Kidney (tissue), 14 donors: ENCODE data around the gene FAM193B. TPM values are rescaled to one million over a fixed set of nuclear protein-coding genes. Genes with fewer than 3 reads are reported as not detected.

ENCODE experiments used
- DNase-seq, 5 donors: peaks; one replicate each; pipeline ENCODE4 v3.0.0-alpha.2; 2013 to 2020
- FAIRE-seq: peaks from 2 replicates; lab custom pipeline; 2012; peaks lifted over from hg19 to GRCh38; lab: Jason Lieb, UNC
- H3K27ac ChIP-seq, 2 donors: one replicate each; pipeline ENCODE4 v1.7.0; 2013; ENCODE audit warnings: low read depth in 2 of 2, low read length in 2 of 2, inconsistent platforms in 1 of 2
- H3K27me3 ChIP-seq: one replicate; pipeline ENCODE4 v1.7.1; 2013; ENCODE audit warnings: low read length, inconsistent platforms; ENCODE audit not compliant: control insufficient read depth, insufficient read depth
- H3K36me3 ChIP-seq, 3 donors: one replicate each; pipeline versions ENCODE4 v1.7.0 to v1.7.1; 2013; ENCODE audit warnings: low read length in 3 of 3, control low read depth in 1 of 3, inconsistent platforms in 1 of 3; ENCODE audit not compliant: insufficient read depth in 3 of 3, control insufficient read depth in 2 of 3
- H3K4me1 ChIP-seq, 3 donors: one replicate each; pipeline versions ENCODE4 v1.7.0 to v1.7.1; 2013; ENCODE audit warnings: low read length in 3 of 3, inconsistent platforms in 1 of 3, low read depth in 1 of 3; ENCODE audit not compliant: control insufficient read depth in 2 of 3, insufficient read depth in 2 of 3
- H3K4me3 ChIP-seq, 3 donors: one replicate each; pipeline versions ENCODE4 v1.7.0 to v1.8.1; 2013; ENCODE audit warnings: low read length in 3 of 3, control low read depth in 1 of 3, inconsistent platforms in 1 of 3
- H3K9ac ChIP-seq, 3 donors: one replicate each; pipeline versions ENCODE4 v1.7.0 to v1.7.1; 2013; ENCODE audit warnings: low read length in 3 of 3, control low read depth in 1 of 3, inconsistent platforms in 1 of 3
- H3K9me3 ChIP-seq, 3 donors: one replicate each; pipeline versions ENCODE4 v1.7.0 to v1.7.1; 2013; ENCODE audit warnings: low read length in 3 of 3, control low read depth in 1 of 3, inconsistent platforms in 1 of 3; ENCODE audit not compliant: control insufficient read depth in 2 of 3, insufficient read depth in 1 of 3
- intact Hi-C: fragments of 100-400 bp; cut with DNase I; formaldehyde crosslinking; loops from one replicate; pipeline ENCODE4 v1.11.1; 2022
- polyA plus RNA-seq: library from polyadenylated mRNA; stranded (reverse); fragments of 350-450 nt; fragmentation: Illumina TruSeq; extraction: RNeasy Lipid Tissue Mini Kit (QIAGEN cat#74804); gene quantifications from one replicate; pipeline ENCODE4 v1.2.3, GENCODE V29; 2014; ENCODE audit warnings: low read depth, low replicate concordance; ENCODE audit not compliant: insufficient read depth
- total RNA-seq: library from RNA; stranded (reverse); fragmentation: NEBNext Ultra II Directional; extraction: Animal tissue kit (Norgen Biotek cat#: 25700); gene quantifications from one replicate; pipeline ENCODE4 v1.2.1, GENCODE V29; 2021
- TF ChIP-seq, protein P1 (sequence below): IDR thresholded peaks from 3 replicates; pipeline ENCODE4 v1.5.1; 2012; ENCODE audit warnings: mild to moderate bottlenecking, moderate library complexity, borderline replicate concordance; ENCODE audit not compliant: insufficient read depth; ENCODE audit errors: extremely low read depth
- donor health status: control.
- donor health status: control.
- donor health status: control.
- donor health status: control.
- donor health status: control.
- donor health status: DM: yes; HTN: yes; CAD: no.
- donor health status: Normal renal cell carcinoma (clear cell type).

Gene FAM193B
- total and polyA plus RNA-seq, 2 donors from 2014 or later: 61.0 to 77.8 TPM

GRCh38 chr5:177588413-177588909 is 34.1 kb upstream of the FAM193B start:
- Histone ChIP-seq H3K27me3 (no peaks in the 10 kb centered on the region), H3K36me3 (peaks cover 0 to 1% (median 0%) of the 10 kb centered on the region in 3 donors), H3K4me1 (no peaks in the 10 kb centered on the region), H3K9ac (no peak overlapping the region), H3K27ac (no peak overlapping the region), H3K4me3 (no peak overlapping the region), H3K9me3 (no peaks in the 10 kb centered on the region)
- DNase-seq: peak in 3 of 5 donors; percentile 23 to 61 (median 34)
- TF ChIP-seq, protein P1, sequence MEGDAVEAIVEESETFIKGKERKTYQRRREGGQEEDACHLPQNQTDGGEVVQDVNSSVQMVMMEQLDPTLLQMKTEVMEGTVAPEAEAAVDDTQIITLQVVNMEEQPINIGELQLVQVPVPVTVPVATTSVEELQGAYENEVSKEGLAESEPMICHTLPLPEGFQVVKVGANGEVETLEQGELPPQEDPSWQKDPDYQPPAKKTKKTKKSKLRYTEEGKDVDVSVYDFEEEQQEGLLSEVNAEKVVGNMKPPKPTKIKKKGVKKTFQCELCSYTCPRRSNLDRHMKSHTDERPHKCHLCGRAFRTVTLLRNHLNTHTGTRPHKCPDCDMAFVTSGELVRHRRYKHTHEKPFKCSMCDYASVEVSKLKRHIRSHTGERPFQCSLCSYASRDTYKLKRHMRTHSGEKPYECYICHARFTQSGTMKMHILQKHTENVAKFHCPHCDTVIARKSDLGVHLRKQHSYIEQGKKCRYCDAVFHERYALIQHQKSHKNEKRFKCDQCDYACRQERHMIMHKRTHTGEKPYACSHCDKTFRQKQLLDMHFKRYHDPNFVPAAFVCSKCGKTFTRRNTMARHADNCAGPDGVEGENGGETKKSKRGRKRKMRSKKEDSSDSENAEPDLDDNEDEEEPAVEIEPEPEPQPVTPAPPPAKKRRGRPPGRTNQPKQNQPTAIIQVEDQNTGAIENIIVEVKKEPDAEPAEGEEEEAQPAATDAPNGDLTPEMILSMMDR: no peak
- no peak for FAIRE-seq
- intact Hi-C loops: no loop called here

DNA sequence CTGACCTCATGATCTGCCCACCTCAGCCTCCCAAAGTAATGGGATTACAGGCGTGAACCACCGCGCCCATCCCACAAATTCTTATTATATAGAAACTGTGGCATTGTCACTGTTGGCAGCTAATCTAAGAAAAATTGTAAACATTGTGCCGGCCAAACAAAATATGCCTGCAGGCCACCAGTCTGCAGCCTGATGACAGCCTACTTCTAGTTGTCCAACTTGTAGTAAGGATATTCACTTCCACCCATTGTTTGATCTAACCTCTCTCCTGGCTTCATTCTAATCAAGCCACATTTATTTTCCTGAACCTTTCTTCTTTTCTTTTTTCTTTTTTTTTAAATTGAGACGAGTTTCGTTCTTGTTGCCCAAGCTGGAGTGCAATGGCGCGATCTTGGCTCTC is 24.0 kb upstream of the FAM193B start:
- no peak overlapping the region for H3K9ac ChIP-seq
- no peaks in the 10 kb centered on the region for H3K4me1 ChIP-seq
- no peaks in the 10 kb centered on the region for H3K27me3 ChIP-seq
- no peaks in the 10 kb centered on the region for H3K9me3 ChIP-seq
- H3K27ac ChIP-seq: no peak overlapping the region
- H3K36me3 ChIP-seq: no peaks in the 10 kb centered on the region
- TF ChIP-seq, protein P1: no peak
- DNase-seq (no peak), FAIRE-seq (no peak)
- intact Hi-C loops: no loop called here
- H3K4me3 ChIP-seq: no peak overlapping the region

- H3K4me1 ChIP-seq: no peaks in the 10 kb centered on the region
- H3K36me3 ChIP-seq: no peaks in the 10 kb centered on the region
- DNase-seq: no peak
- intact Hi-C loops: no loop called here
- H3K9ac ChIP-seq: no peak overlapping the region
- no peak for FAIRE-seq
- H3K27ac ChIP-seq: no peak overlapping the region
- no peaks in the 10 kb centered on the region for H3K9me3 ChIP-seq
- H3K27me3 ChIP-seq: no peaks in the 10 kb centered on the region
- TF ChIP-seq, protein P1: no peak
- H3K4me3 ChIP-seq: no peak overlapping the region
These were observed 21.8 kb upstream of the FAM193B start for GRCh38 chr5:177576169-177576568.

- H3K27ac ChIP-seq: no peak overlapping the region
- intact Hi-C loops: no loop called here
- H3K9me3 ChIP-seq: no peaks in the 10 kb centered on the region
- H3K4me1 ChIP-seq: no peaks in the 10 kb centered on the region
- H3K9ac ChIP-seq: no peak overlapping the region
- TF ChIP-seq, protein P1: no peak
- H3K36me3 ChIP-seq: no peaks in the 10 kb centered on the region
- FAIRE-seq: no peak
- no peak for DNase-seq
- no peaks in the 10 kb centered on the region for H3K27me3 ChIP-seq
- no peak overlapping the region for H3K4me3 ChIP-seq
These were observed 21.1 kb upstream of the FAM193B start for GRCh38 chr5:177575488-177575887.
